Bone marrow (tissue), 2 donors: Measurements from ENCODE around the gene ALPG.
"Not testable (repeated sequence)": the region's sequence is repeated elsewhere in the genome, so short reads cannot be mapped to it uniquely, and the experiment has no call there.

Experiments
- DNase-seq, 2 donors: peaks; one replicate each; lab custom pipeline; 2025; lab: John Stamatoyannopoulos, UW

ALPG gene

DNA sequence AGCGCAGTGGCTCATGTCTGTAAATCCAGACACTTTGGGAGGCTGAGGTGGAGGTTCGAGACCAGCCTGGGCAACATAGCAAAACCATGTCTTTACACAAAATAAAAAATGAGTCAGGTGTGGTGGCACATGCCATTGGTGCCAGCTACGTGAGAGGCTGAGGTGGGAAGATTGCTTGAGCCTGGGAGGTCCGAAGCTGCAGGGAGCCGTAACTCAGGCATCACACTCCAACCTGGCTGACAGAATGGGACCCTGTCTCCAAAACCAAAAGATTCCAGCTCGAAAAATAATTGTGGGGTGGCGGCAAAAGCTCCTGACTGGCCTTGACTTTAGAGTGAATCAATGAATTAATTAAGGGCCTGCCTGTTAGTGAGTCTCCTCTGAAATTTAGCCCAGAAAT is 29.3 kb upstream of the ALPG start:
- no peak for DNase-seq

- no peak for DNase-seq
Observed at GRCh38 chr2:232377841-232378734, 28.6 kb upstream of the ALPG start.

- not testable (repeated sequence) for DNase-seq
Observed at GRCh38 chr2:232378735-232379151, 27.9 kb upstream of the ALPG start, which contains the start of gene ALPP. Gene ALPP (plus strand): TSS chr2:232378751. CDS start chr2:232378803, 52 bp downstream.

DNA sequence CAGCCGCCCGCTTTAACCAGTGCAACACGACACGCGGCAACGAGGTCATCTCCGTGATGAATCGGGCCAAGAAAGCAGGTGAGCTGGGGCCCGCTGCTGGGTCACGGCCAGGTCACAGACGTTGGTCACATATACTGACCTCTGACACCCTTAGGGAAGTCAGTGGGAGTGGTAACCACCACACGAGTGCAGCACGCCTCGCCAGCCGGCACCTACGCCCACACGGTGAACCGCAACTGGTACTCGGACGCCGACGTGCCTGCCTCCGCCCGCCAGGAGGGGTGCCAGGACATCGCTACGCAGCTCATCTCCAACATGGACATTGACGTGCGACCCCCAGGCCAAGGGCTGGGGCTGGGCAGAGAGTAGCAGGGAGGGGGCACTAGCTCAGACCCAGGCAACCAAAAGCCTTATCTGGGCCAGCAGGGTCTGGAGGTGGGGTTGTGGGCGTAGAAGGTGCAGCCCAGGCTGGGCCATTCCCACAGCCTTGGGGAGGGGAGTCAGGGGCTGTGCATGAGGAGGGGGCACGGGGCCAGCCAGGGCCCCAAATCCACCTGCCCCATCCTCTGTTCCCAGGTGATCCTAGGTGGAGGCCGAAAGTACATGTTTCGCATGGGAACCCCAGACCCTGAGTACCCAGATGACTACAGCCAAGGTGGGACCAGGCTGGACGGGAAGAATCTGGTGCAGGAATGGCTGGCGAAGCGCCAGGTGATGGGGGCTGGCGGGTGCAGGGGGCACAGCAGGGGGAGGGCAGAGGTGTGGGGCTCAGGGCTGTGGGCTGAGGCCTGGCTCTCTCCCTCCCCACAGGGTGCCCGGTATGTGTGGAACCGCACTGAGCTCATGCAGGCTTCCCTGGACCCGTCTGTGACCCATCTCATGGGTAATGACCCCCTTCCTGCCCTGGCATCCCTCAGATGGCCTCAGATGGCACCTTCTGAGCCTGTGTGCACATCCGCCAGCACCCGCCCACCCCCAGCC is 26.7 kb upstream of the ALPG start:
- not testable (repeated sequence) for DNase-seq

- DNase-seq, result not testable (repeated sequence)
Observed at GRCh38 chr2:232381204-232382031, 25.2 kb upstream of the ALPG start.

GRCh38 chr2:232382331-232383225 is 24.1 kb upstream of the ALPG start:
- no peak for DNase-seq

- DNase-seq, result no peak
Observed at GRCh38 chr2:232384466-232384865, 22.2 kb upstream of the ALPG start.

- DNase-seq, result not testable (repeated sequence)
Observed at GRCh38 chr2:232385058-232385457, 21.6 kb upstream of the ALPG start.

DNA sequence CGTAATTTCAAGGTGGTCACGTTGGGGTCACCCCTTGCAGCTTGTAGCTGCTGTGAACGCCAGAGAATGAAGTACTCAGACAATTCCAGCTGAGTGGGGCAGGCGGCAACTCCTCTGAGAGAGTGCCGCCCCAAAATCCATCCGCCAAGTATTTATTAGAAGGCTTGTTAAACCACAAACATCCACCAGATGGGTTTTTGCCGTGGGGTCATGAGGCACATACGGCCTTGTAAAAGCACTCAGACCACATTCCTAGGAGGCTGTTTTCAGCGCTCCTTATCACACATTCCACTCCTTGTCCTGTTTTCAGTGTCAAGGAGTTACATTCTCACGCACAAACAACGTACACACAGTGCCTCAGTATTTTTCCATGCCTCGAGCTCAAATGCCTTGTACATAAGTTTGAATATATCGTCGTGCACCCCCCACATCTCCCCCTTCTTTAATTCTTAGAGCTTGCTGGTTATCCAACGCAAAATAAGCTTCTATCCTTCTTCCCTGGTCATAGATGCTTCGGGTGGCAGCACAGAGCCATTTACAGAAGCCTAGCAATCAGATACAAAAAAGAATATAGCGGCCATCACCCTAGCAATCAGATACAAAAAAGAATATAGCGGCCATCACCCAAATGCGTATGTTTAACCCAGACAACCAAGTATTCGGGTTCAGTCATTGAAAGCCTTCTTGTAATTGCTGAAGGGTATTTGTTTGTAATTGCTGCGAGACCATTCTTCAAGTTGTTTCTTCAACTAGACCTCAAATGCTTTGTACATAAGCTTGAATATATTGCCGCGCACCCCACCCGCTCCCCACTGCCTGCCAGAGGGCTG is 20.8 kb upstream of the ALPG start:
- no peak for DNase-seq

GRCh38 chr2:232386490-232386739 is 20.2 kb upstream of the ALPG start:
- no peak for DNase-seq

DNA sequence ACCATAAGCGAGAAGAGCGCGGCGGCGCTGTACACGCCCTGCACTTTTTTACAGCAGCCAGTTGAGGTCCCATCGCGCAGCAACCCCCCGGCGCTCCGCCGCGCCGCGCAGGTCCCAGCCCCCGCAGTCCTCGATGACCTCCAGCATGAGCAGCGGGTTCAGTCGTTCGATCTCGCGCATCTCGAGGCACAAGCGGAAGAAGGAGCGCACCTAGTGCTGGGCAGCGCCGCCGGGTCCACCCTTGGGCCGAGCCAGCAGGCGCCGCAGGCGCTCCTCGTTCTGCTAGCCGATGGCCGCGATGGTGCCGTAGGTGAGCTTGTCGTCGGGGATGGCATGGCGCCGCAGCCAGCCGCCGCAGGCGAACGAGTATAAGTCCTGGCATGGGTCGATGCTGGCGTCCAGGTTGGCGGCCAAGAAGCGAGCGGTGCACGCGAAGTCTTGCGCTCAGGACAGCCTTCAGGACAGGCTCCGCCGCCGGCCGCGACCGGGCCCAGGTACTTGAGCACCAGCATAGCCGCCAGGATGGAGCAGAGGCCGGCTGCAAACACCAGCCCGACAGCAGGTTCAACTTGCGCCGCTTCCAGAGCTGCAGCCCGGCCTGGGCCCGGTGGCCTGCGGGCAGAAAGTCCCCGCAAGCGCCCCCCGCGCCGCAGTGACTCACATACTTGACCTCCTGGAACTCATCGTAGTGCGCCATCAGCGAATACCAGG is 19.7 kb upstream of the ALPG start:
- no peak for DNase-seq

DNA sequence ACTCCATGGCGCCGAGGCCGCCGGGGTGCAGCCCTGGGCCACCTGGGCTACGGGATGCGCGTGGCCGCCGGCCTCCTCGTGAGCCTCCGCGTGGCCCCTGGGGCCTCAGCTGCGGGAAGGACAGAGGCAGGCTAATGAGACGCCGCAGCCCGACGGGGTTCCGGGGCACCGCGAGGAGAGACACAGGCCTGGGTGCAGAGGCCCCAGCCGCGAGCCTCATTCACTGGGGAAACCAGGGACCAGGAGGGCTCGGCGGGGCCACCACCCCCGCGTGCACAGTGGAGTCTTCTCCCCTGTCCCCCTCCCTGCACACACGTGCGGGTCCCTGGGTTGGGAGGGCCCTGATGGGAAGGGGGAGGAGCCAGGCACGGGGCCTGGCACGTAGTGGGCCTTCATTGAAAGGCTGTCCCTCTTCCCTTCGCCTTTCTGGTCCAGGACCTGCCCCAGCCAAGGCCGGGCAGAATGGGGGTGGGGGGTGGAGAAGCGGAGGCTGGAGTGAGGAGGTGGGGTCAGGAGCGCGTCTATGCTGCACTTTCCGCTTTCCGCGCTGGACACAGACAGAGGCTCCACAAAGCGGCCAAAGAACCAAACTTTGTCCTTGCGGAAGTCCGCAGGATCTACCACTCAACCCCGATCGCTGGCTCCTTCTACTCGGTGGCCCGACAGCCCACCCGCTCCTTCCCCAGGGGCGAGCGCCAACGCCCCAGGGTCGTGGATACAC is 19.0 kb upstream of the ALPG start:
- DNase-seq, result no peak

- no peak for DNase-seq
Observed at GRCh38 chr2:232388324-232388891, 18.2 kb upstream of the ALPG start.

- no peak for DNase-seq
Observed at GRCh38 chr2:232389327-232389726, 17.3 kb upstream of the ALPG start.

- DNase-seq, result no peak
Observed at GRCh38 chr2:232390661-232391060, 16.0 kb upstream of the ALPG start.

DNA sequence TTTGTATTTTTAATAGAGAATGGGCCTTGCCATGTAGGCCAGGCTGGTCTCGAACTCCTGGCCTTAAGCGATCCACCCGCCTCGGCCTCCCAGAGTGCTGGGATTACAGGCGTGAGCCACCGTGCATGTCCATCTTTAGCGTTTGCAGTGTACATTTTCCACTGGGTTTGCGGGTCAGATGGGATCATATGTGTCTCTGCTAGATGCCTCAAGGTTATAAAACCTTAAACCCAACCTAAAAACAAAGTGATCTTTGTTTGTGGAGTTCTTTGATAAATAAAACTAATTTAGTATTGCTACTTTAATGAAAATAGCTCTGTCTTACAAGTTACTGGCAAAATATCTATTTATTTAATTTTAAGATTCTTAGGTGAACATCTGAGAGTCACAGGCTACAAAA is 13.1 kb upstream of the ALPG start:
- DNase-seq, result no peak

GRCh38 chr2:232394431-232394830 is 12.2 kb upstream of the ALPG start:
- not testable (repeated sequence) for DNase-seq

DNA sequence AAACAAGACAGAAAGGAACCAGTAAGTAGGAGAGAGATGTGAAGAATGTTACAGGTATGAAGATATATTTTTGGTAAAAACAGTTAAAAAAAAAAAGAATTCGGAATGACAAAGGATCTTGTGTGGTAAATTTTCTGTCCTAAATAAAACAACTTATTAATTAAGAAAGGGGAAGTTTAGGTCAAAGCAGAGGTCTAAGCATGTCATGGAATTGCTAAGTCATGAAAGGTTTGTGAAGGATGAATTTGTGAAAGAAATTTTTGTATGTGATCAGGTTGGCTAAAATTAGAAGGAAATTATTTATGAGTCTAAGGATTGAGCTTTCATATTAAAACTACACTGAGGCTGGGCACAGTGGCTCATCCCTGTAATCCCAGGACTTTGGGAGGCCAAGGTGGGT is 11.1 kb upstream of the ALPG start:
- DNase-seq, result no peak
